GM19468 (cell line): ENCODE data around the gene ETV2.
"Not testable (repeated sequence)": the region's sequence is repeated elsewhere in the genome, so short reads cannot be mapped to it uniquely, and the experiment has no call there.

ENCODE experiments used
- ATAC-seq: cut with Tn5 transposase; IDR thresholded peaks from one replicate; pipeline ENCODE4 v1.9.1; 2021; ENCODE audit warnings: mild to moderate bottlenecking, moderate library complexity, moderate number of reproducible peaks; ENCODE audit not compliant: unreplicated experiment; ENCODE audit errors: extremely low read depth

ETV2 gene

DNA sequence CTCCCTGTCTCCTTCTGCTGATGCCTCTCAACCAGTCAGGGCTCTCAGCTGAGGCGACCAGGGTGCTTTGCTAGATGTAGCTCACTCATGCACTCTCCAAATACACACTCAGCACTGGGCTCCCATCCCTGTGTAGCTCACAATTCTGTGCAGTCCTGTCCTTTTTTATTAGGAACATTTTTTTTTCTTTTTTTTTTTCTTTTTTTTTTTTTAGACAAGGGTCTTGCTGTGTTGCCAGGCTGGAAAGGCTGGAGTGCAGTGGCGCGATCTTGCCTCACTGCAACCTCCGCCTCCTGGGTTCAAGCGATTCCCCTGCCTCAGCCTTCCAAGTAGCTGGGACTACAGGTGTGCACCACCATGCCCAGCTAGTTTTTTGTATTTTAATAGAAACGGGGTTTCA lies 13.3 kb downstream of the ETV2 start:
- ATAC-seq: not testable (repeated sequence)

DNA sequence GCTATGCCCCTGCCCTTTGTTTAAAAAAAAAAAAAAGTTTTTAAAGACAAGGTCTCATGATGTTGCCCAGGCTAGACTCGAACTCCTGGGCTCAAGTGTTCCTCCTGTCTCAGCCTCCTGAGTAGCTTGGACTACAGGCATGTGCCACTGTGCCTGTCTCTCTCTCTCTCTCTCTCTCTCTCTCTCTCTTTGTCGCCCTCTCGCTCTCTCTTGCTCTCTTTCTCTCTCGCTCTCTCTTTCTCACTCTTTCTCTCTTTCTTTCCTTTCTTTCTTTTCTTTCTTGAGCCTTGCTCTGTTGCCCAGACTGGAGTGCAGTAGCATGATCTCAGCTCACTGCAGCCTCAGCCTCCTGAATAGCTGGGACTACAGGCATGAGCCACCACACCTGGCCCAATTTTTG lies 14.1 kb downstream of the ETV2 start:
- ATAC-seq: no peak

DNA sequence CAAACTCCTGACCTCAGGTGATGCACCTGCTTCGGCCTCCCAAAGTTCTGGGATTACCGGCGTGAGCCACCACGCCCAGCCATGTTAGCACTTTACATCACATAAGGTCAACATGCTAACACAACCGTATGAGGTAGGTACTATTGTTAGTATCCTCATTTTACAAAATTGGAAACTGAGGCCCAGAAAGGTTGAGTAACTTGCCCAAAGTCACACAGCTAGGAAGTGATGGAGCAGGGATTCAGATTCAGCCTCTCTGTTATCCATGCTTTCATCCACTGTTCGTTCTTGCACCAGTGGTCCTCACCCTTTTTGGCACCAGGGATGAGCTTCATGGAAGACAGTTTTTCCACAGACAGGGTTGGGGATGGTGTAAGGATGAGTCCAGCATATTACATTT lies 15.2 kb downstream of the ETV2 start:
- no peak for ATAC-seq

- no peak for ATAC-seq
Observed at GRCh38 chr19:35657904-35658700, 16.6 kb downstream of the ETV2 start.

- ATAC-seq: no peak
Observed at GRCh38 chr19:35661995-35662340, 20.4 kb downstream of the ETV2 start.

GRCh38 chr19:35663981-35664380 lies 22.4 kb downstream of the ETV2 start:
- ATAC-seq: no peak

- no peak for ATAC-seq
Observed at GRCh38 chr19:35665157-35665556, 23.6 kb downstream of the ETV2 start.

DNA sequence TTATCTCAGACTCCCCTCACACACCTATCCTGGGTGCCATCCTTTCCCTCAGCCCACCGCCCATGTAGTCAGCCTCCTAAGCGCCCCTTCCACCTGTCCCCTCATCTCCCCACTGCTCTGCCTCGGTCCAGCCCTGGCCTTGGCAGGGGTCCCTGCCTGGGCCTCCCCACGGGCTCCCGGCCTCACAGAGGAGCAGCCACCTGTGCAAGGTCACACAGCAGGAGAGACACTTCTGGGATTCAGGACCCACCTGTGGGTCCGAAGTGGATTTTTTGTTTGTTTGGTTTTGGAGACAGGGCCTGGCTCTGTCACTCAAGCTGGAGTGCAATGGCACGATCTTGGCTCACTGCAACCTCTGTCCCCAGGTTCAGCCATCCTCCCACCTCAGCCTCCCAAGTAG lies 24.1 kb downstream of the ETV2 start:
- ATAC-seq: no peak

GRCh38 chr19:35666251-35666913 lies 24.8 kb downstream of the ETV2 start, which contains the start of gene UPK1A:
UPK1A (plus strand) TSS chr19:35666517; CDS start chr19:35666813, 296 bp downstream.
- ATAC-seq: no peak

- ATAC-seq: no peak
Observed at GRCh38 chr19:35669566-35669965, 28.0 kb downstream of the ETV2 start.

- no peak for ATAC-seq
Observed at GRCh38 chr19:35669974-35670373, 28.4 kb downstream of the ETV2 start.

- no peak for ATAC-seq
Observed at GRCh38 chr19:35670686-35671085, 29.1 kb downstream of the ETV2 start.

DNA sequence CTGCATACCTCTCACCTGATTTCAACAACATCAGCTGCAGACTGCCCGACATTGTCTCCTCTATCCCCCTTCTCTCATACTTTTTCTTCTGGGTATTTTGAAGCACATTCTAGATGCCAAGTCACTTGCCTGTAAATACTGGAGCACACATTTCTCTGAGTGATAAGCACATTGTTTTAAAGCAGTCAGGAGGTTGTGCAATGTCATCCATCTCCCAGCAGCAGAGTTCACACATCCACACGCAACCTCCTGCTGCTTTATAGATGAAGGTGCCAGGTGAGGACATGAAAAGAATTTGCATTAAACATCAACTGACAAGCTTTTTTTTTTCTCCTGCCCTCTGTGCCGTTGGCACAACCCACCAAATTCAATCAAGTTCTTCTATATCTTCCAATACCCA lies 30.3 kb downstream of the ETV2 start:
- no peak for ATAC-seq

DNA sequence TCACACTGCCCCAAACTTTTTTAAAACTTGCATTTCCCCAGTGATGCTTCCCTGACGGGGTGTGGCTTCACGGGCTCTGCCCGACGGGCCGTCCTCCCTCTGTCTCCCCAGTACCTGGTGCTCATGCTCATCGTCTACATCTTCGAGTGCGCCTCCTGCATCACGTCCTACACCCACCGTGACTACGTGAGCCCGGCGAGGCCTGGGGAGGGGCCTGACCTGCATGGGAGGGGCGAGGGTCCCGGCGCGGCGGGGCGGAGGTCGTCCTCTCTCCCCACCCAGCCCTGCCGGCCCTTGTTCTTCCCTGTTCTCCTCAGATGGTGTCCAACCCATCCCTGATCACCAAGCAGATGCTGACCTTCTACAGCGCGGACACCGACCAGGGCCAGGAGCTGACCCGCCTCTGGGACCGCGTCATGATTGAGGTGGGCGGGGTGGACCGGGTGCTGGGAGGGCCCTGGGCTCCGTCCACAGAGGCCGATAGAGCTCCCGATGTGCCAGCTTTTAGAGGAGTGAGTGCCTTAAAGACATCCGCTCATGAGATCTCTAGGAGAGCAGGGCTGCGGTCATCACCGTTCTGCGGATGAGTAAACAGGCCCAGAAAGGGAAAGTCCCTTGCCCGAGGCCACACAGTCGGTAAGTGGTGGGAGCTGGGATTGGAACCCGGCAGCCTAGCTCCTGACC lies 31.7 kb downstream of the ETV2 start:
- no peak for ATAC-seq

DNA sequence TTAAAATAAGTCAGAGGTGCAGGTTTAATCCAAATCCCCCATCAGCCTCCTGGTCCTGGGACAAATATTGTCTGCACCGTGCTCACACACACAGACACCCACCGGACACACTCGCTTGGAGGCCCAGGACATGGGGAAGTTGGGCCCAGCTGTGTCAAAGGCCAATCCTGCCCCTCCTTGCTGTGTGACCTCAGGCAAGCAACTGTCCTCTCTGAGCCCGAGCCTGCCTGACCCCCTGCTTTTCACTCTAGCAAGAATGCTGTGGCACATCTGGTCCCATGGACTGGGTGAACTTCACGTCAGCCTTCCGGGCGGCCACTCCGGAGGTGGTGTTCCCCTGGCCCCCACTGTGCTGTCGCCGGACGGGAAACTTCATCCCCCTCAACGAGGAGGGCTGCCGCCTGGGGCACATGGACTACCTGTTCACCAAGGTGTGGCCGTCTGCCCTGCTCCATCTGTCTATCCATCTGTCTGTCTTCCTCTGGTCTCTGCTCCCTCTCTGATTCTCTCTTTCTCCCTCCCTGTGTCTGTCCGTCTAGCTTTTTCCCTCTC lies 34.1 kb downstream of the ETV2 start:
- ATAC-seq: no peak

DNA sequence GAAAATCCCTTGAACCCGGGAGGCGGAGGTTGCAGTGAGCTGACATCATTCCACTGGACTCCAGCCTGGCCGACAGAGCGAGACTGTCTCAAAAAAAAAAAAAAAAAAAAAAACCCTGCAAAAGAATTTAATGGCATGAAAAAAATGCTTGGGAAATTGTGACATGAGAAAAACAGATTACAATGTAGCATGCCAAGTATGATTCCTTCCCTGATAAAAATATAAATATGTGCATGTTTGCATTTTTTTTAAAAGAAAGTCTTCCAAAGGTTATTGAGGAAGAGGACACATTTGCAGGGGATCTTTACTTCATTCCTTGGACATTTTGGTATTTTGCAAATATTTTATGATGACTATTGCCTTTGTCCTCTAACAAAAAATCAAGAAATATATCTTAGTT lies 48.3 kb downstream of the ETV2 start:
- ATAC-seq: no peak

- ATAC-seq: not testable (repeated sequence)
Observed at GRCh38 chr19:35691106-35691505, 49.6 kb downstream of the ETV2 start.

DNA sequence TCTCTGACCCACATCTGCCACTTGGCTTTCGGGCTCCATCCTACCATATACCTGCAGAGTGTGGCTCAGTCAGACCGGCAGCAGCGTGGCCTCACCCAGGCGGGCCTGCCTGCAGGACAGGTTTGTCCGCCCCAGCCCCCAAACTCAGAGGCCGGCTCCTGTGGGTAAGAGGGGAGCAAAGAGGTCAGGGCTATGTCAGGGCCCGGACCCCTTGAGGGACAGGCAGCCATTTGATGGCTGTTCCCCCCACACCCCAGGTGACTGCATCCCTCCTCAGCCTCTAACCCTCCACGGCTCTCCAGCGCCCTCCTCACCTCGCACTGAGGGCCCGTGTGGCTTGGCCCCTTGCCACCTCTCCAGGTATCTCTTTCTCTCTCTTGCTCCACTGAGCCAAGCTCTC lies 50.5 kb downstream of the ETV2 start:
- no peak for ATAC-seq

DNA sequence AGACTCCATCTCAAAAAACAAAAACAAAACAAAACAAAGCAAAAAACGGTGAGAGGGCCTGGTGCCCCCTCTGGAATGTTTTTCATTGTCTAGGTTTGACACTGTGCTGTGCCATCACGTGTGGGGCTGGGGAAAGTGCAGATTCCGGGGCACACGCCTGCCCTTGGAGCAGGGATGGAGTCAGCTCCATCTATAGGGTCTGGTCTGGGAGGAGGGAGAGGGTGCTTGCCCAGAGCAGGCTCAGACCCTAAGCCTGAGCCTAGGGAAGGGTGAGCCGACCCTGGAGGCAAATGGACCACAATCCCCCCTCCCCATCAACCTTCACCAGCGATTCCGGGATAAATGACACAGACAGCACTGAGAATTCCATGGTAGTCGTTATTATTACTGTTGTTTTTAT lies 51.9 kb downstream of the ETV2 start:
- ATAC-seq: no peak

GRCh38 chr19:35693835-35694599 lies 52.5 kb downstream of the ETV2 start:
- ATAC-seq: no peak
